WERI-Rb-1 (cell line): Measurements from ENCODE around the gene ZBTB37.

Experiments
- DNase-seq: peaks from one replicate; pipeline ENCODE4 v3.0.0-alpha.2; 2020
- H3K27ac ChIP-seq: fragments of 250-450 bp; sonication (Bioruptor Pico); 2 replicates; pipeline ENCODE4 v1.5.1; 2020; ENCODE audit warnings: mild to moderate bottlenecking, moderate library complexity
- H3K27me3 ChIP-seq: fragments of 250-450 bp; sonication (Bioruptor Pico); 2 replicates; pipeline ENCODE4 v1.5.1; 2021; ENCODE audit warnings: mild to moderate bottlenecking, low read depth, moderate library complexity; ENCODE audit not compliant: insufficient read depth, severe bottlenecking
- H3K36me3 ChIP-seq: fragments of 250-450 bp; sonication (Bioruptor Pico); 2 replicates; pipeline ENCODE4 v1.5.1; 2020; ENCODE audit warnings: mild to moderate bottlenecking, moderate library complexity
- H3K4me3 ChIP-seq: 2 replicates; pipeline ENCODE4 v1.5.1; 2011; ENCODE audit warnings: low read depth, mild to moderate bottlenecking, control low read depth, low read length
- H3K9me3 ChIP-seq: fragments of 250-450 bp; sonication (Bioruptor Pico); 2 replicates; pipeline ENCODE4 v1.5.1; 2021; ENCODE audit warnings: mild to moderate bottlenecking, moderate library complexity; ENCODE audit not compliant: severe bottlenecking
- CTCF ChIP-seq: IDR thresholded peaks from 2 replicates; pipeline ENCODE4 v1.5.1; 2011; ENCODE audit warnings: low read depth, mild to moderate bottlenecking, control low read depth, inconsistent platforms, low read length

ZBTB37 gene

GRCh38 chr1:173827611-173828010, 40.6 kb upstream of the ZBTB37 start:
- H3K36me3 ChIP-seq, result peaks cover 19% of the 10 kb centered on the region
- no peak overlapping the region for H3K27ac ChIP-seq
- no peaks in the 10 kb centered on the region for H3K27me3 ChIP-seq
- no peak overlapping the region for H3K4me3 ChIP-seq
- no peak for DNase-seq
- H3K9me3 ChIP-seq, result no peaks in the 10 kb centered on the region
- TF ChIP-seq CTCF, result no peak

GRCh38 chr1:173832748-173833147, 35.4 kb upstream of the ZBTB37 start:
- Histone ChIP-seq H3K9me3 (no peaks in the 10 kb centered on the region), H3K4me3 (no peak overlapping the region), H3K36me3 (peaks cover 60% of the 10 kb centered on the region), H3K27ac (no peak overlapping the region), H3K27me3 (no peaks in the 10 kb centered on the region)
- no peak for DNase-seq
- TF ChIP-seq CTCF, result no peak

GRCh38 chr1:173852105-173852504, 16.1 kb upstream of the ZBTB37 start:
- peaks cover 72% of the 10 kb centered on the region for H3K36me3 ChIP-seq
- no peak overlapping the region for H3K4me3 ChIP-seq
- DNase-seq, result no peak
- H3K27ac ChIP-seq, result no peak overlapping the region
- TF ChIP-seq CTCF, result no peak
- no peaks in the 10 kb centered on the region for H3K27me3 ChIP-seq
- no peaks in the 10 kb centered on the region for H3K9me3 ChIP-seq

GRCh38 chr1:173853074-173853473, 15.1 kb upstream of the ZBTB37 start:
- peaks cover 79% of the 10 kb centered on the region for H3K36me3 ChIP-seq
- H3K27me3 ChIP-seq, result no peaks in the 10 kb centered on the region
- no peak for DNase-seq
- TF ChIP-seq CTCF, result no peak
- H3K9me3 ChIP-seq, result no peaks in the 10 kb centered on the region
- no peak overlapping the region for H3K4me3 ChIP-seq
- H3K27ac ChIP-seq, result no peak overlapping the region

- Histone ChIP-seq H3K27me3 (no peaks in the 10 kb centered on the region), H3K9me3 (no peaks in the 10 kb centered on the region), H3K4me3 (no peak overlapping the region), H3K36me3 (peaks cover 92% of the 10 kb centered on the region), H3K27ac (no peak overlapping the region)
- TF ChIP-seq CTCF, result no peak
- DNase-seq, result no peak
Observed at GRCh38 chr1:173856014-173856413, 12.2 kb upstream of the ZBTB37 start.

- no peaks in the 10 kb centered on the region for H3K27me3 ChIP-seq
- peaks cover 94% of the 10 kb centered on the region for H3K36me3 ChIP-seq
- H3K4me3 ChIP-seq, result no peak overlapping the region
- no peak for TF ChIP-seq CTCF
- no peak for DNase-seq
- no peaks in the 10 kb centered on the region for H3K9me3 ChIP-seq
- H3K27ac ChIP-seq, result no peak overlapping the region
Observed at GRCh38 chr1:173856903-173857302, 11.3 kb upstream of the ZBTB37 start.
